Measurements from ENCODE around the gene ARL5C.

DNA sequence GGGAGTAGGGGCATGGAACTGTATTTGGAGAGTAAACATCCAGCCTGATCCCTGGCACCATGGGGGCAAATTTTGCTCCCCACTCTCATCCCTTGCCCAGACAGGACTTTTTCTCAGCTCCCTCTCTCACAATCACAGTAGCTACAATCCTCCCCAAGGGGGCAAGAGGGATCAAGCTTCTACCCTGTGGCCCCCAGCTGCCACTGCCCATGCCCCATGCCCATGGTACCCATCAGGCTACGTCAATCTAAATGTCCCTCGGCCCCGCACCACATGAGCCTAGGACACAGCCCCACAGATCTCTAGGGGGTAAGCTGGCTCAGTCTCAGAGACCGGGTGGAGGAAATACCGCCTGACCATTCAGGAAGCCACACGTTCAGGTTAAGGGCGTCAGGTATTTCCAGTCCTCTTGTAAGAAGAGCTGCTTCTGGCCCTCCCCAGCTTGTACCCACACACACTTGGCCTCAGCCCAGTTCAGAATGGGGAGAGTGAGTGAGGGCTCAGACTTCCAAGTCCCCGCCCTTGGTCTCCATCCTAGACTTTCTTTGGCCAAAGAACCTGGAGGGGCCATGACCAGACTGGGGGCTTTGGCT is 29.7 kb upstream of the ARL5C start:
- no peak for TF ChIP-seq CTCF (IDR thresholded peaks at IDR 0.05)
- TF ChIP-seq EZH2 (IDR thresholded peaks at IDR 0.05; ENCODE audit: borderline replicate concordance, insufficient read depth, low read depth, low read length, poor library complexity, severe bottlenecking) = no peak

Measured in B cell (primary cell).